NCI-H524 treated with DMSO at 0.1 percent for 48 hours (cell line): Measurements from ENCODE around the gene TRMT44.
A peak's percentile ranks its signal among the peaks of the same experiment; 100 is the strongest.
"Not testable (repeated sequence)": the region's sequence is repeated elsewhere in the genome, so short reads cannot be mapped to it uniquely, and the experiment has no call there.

Source experiments
- DNase-seq: peaks from one replicate; lab custom pipeline; 2025; lab: John Stamatoyannopoulos, UW

Gene TRMT44

GRCh38 chr4:8469550-8469949 is 29.0 kb downstream of the TRMT44 start:
- DNase-seq: no peak

- no peak for DNase-seq
Measured at GRCh38 chr4:8470451-8471024, 30.0 kb downstream of the TRMT44 start.

- no peak for DNase-seq
Measured at GRCh38 chr4:8471211-8471875, 30.8 kb downstream of the TRMT44 start.

GRCh38 chr4:8472158-8472688 is 31.6 kb downstream of the TRMT44 start:
- DNase-seq: no peak

GRCh38 chr4:8472689-8473197 is 32.2 kb downstream of the TRMT44 start:
- no peak for DNase-seq

GRCh38 chr4:8473198-8473919 is 32.8 kb downstream of the TRMT44 start:
- no peak for DNase-seq

GRCh38 chr4:8473920-8474590 is 33.5 kb downstream of the TRMT44 start:
- no peak for DNase-seq

GRCh38 chr4:8474856-8475255 is 34.3 kb downstream of the TRMT44 start:
- DNase-seq: no peak

- DNase-seq: no peak
Measured at GRCh38 chr4:8475751-8476575, 35.4 kb downstream of the TRMT44 start.

- DNase-seq: no peak
Measured at GRCh38 chr4:8477095-8477635, 36.6 kb downstream of the TRMT44 start.

- no peak for DNase-seq
Measured at GRCh38 chr4:8477676-8478075, 37.1 kb downstream of the TRMT44 start.

GRCh38 chr4:8478371-8478770 is 37.8 kb downstream of the TRMT44 start:
- no peak for DNase-seq

GRCh38 chr4:8478801-8479744 is 38.5 kb downstream of the TRMT44 start:
- DNase-seq: no peak

- no peak for DNase-seq
Measured at GRCh38 chr4:8480221-8480620, 39.6 kb downstream of the TRMT44 start.

GRCh38 chr4:8486643-8487042 is 46.1 kb downstream of the TRMT44 start:
- DNase-seq: peak; percentile 41

GRCh38 chr4:8488791-8489369 is 48.3 kb downstream of the TRMT44 start:
- no peak for DNase-seq

- DNase-seq: not testable (repeated sequence)
Measured at GRCh38 chr4:8491478-8491877, 50.9 kb downstream of the TRMT44 start.

GRCh38 chr4:8492174-8492573 is 51.6 kb downstream of the TRMT44 start:
- no peak for DNase-seq

GRCh38 chr4:8493484-8493883 is 52.9 kb downstream of the TRMT44 start:
- no peak for DNase-seq

- DNase-seq: no peak
Measured at GRCh38 chr4:8494218-8494617, 53.6 kb downstream of the TRMT44 start.
